ENCODE measurements around the gene LAMA1. TPM values are rescaled to one million over a fixed set of nuclear protein-coding genes. Genes with fewer than 3 reads are reported as not detected.
A peak's percentile ranks its signal among the peaks of the same experiment; 100 is the strongest.
"Not testable (repeated sequence)": the region's sequence is repeated elsewhere in the genome, so short reads cannot be mapped to it uniquely, and the experiment has no call there.

LAMA1 gene, protein sequence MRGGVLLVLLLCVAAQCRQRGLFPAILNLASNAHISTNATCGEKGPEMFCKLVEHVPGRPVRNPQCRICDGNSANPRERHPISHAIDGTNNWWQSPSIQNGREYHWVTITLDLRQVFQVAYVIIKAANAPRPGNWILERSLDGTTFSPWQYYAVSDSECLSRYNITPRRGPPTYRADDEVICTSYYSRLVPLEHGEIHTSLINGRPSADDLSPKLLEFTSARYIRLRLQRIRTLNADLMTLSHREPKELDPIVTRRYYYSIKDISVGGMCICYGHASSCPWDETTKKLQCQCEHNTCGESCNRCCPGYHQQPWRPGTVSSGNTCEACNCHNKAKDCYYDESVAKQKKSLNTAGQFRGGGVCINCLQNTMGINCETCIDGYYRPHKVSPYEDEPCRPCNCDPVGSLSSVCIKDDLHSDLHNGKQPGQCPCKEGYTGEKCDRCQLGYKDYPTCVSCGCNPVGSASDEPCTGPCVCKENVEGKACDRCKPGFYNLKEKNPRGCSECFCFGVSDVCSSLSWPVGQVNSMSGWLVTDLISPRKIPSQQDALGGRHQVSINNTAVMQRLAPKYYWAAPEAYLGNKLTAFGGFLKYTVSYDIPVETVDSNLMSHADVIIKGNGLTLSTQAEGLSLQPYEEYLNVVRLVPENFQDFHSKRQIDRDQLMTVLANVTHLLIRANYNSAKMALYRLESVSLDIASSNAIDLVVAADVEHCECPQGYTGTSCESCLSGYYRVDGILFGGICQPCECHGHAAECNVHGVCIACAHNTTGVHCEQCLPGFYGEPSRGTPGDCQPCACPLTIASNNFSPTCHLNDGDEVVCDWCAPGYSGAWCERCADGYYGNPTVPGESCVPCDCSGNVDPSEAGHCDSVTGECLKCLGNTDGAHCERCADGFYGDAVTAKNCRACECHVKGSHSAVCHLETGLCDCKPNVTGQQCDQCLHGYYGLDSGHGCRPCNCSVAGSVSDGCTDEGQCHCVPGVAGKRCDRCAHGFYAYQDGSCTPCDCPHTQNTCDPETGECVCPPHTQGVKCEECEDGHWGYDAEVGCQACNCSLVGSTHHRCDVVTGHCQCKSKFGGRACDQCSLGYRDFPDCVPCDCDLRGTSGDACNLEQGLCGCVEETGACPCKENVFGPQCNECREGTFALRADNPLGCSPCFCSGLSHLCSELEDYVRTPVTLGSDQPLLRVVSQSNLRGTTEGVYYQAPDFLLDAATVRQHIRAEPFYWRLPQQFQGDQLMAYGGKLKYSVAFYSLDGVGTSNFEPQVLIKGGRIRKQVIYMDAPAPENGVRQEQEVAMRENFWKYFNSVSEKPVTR (N-terminal part only)
- 3.2 and 4.7 TPM in 2 replicates for total RNA-seq (2014; rRNA removed; shearing (Covaris generic))

DNA sequence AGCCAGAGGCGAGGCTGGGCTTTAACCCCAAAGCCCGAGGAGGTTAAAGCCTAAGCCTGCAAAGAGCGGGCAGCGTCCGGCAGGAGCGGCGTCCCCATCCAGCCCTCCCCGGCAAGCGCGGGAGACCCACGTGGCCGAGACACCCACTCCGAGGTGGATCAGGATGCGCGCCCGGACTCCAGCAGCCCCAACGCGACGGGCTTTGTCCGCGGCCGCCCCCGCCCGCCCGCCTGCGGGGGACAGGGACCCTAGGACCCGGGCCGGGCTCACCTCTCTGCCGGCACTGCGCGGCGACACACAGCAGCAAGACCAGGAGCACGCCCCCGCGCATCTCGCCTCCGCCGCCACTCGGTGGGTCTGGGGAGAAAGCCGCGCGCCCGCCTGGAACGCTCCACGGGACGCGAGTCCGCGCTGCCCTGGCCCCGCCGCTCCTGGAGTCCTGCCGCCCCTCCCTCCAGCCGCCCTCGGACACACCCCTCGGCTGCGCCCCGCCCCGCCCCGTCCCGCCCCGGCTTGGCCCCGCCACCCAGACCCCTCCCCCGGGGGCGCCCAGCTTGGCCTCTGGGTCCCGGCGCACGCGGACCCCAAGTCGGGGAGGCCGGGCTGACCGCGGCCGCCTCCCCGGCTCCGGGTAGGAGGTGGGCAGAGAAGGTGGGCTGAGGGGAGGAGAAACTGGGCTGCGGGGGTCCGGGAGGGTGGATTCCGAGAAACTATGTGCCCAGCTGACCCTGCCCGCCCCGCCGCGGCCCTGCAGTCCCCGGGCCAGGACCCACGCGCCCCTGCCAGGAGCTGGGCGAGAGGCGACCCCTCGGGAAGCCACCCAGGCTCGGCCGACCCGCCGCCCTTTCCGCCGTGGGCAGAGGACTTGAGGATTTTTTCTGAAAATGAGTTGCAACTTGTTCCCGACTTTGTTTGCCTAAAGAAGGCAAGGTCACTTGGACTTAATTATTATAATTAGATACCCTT is at the start of gene LAMA1:
Gene LAMA1, minus strand, starts transcription at position 408 of the 966 bp plus-strand sequence. Its CDS starts 77 bp downstream, at position 331.
- no peak for DNase-seq (ENCODE audit: low spot score)

DNA sequence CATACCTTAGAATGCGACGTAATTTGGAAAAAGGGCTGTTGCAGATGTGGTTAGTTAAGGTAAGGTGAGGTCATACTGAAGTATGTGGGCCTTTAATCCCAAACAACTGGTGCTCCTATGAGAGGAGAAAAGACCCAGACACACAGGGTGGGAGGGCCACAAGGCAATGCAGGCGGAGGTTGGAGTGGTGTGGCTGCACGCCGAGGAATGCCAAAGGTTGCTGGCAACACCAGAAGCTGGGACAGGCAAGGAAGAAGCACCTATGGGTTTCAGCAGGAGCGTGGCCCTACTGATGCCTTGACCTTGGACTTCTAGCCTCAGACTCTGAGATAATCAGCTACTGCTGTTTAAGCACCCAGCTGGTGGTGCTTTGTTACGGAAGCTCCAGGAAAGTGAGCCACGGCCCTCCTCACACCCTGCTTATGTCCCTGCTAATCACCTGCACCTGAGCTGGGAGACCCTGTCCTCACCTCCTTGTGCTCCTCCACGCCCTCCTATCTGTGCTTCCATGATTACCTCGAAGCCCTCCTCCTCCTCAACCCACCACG is 48.3 kb upstream of the LAMA1 start:
- no peak for DNase-seq (ENCODE audit: low spot score)

DNA sequence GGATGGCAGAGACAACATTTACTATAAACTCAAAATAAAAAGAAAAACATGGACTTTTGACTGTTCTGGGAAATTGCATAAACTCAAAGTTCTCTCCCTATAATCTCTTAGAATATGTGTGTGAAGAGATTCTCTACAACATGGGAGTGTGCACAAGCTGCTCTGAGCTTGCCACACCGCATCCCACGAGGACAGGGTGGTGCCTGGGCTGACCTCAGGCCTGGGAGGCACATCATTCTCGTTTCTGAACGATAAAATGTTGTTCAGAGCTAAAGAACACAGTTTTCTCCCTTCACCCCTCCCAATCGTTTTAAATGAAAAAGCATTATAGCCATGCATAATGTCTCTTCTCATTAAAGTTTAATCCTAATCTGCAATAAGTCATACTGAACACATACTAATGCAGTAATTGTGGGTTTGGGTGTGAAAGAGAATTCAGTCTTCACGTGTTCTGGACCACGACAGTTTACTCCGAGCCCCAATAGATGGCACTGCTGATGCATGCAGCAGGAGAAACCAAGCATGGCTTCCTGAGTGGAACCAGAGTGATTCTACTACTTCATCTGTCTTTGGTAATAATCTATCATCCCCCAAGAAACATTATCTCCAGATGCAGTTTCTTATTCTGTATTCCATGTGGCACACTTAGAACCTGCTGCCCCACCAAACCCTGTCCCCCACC is 46.9 kb upstream of the LAMA1 start:
- DNase-seq (ENCODE audit: low spot score): no peak

DNA sequence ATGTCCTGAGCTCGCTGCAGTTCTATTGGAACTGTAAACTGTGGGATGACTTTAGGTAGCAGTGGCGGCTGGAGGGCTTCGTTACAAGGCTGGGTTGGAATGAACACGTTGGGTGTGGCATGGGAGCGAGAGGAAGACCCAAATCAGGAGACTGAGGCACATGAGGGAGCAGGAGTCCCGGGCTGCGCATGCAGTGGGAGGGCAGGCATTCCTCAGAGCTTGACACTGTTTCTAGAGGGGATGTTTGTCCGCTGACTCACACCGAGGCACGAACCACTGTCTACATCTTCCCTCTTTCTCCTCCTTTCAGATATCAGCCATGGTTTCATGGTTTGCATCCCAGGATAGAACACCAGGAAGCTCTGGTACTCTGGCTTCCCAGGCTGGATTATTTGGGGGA is 40.6 kb upstream of the LAMA1 start:
- peak; percentile 19 for DNase-seq (ENCODE audit: low spot score)

- no peak for DNase-seq (ENCODE audit: low spot score)
Observed at GRCh38 chr18:7157760-7158159, 40.2 kb upstream of the LAMA1 start.

DNA sequence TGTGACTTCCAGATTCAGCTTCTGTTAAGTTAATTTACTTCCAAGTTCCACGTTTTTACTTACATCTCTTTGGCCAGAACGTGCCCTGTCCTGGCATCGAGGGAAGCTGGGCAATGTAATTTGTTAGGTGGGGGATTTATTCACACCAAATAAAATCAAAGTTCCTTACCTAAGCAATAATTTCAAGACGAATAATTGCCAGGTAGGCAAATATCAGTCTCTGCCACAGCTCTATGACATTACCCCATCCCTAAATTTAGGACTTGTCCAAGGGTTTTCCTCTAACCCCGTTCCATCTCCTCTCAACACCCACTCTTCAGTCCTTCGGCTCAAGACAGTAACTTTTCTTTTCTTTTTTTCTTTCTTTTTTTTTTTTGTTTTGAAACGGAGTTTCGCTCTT is 38.3 kb upstream of the LAMA1 start:
- no peak for DNase-seq (ENCODE audit: low spot score)

- DNase-seq (ENCODE audit: low spot score): no peak
Observed at GRCh38 chr18:7155092-7155491, 37.5 kb upstream of the LAMA1 start.

GRCh38 chr18:7152440-7152839 is 34.8 kb upstream of the LAMA1 start:
- DNase-seq (ENCODE audit: low spot score): no peak

DNA sequence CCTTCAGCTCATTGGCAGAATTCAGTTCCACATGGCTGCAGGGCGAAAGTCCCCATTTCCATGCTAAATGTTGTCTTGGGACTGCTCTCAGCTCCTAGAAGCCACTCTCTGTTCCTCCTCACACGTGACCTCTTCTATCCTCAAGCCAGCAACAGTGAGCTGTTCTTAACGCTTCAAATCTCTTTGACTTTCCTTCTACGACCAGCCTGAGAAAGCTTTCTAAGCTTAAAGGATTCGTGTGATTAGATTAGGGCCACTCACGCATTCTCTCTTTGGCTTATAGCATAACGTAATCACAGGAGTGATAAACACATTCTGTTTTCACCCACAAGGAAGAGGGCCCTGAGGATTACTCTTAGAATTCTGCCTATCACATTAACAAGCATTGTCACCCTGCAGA is 29.8 kb upstream of the LAMA1 start:
- DNase-seq (ENCODE audit: low spot score): no peak

- no peak for DNase-seq (ENCODE audit: low spot score)
Observed at GRCh38 chr18:7146067-7146466, 28.5 kb upstream of the LAMA1 start.

- DNase-seq (ENCODE audit: low spot score): not testable (repeated sequence)
Observed at GRCh38 chr18:7144921-7145320, 27.3 kb upstream of the LAMA1 start.

GRCh38 chr18:7141287-7141686 is 23.7 kb upstream of the LAMA1 start:
- DNase-seq (ENCODE audit: low spot score): no peak

DNA sequence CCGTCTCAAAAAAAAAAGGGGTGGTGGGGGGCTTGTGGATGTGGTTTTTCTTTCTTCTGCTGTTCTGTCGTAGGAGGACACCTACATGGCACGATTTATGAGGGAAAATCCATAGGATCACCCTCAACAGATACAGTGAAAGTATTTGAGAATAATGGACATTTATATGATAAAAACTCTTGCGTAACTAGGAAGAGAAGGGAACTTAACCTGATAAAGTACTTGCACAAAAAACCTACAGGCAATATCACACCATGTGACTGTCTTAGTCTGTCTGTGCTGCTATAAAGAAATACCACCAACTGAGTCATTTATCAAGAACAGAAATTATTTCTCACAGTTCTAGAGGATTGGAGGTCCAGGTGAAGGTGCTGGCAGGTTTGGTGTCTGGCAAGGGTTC is 21.8 kb upstream of the LAMA1 start:
- DNase-seq (ENCODE audit: low spot score): no peak

DNA sequence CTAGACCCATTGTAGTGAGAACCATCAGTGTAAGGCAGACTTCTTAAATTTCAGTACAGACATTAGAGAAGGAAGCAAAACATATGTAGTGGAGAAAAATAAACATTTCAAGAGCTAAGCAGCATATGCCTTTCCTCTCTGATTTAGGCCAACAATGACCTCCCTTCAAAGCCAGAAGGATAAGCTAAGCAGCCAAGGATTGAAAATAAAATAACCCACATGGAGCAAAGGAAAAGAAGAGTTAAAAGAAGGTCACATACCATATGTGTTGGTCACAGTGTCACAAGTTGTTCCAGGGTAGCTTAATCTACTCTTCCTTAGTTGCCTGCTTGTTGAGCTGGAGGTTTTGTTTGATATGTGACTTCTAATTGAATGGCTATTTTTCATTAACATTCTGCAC is 15.6 kb upstream of the LAMA1 start:
- no peak for DNase-seq (ENCODE audit: low spot score)

- DNase-seq (ENCODE audit: low spot score): no peak
Observed at GRCh38 chr18:7132356-7133150, 15.0 kb upstream of the LAMA1 start.

DNA sequence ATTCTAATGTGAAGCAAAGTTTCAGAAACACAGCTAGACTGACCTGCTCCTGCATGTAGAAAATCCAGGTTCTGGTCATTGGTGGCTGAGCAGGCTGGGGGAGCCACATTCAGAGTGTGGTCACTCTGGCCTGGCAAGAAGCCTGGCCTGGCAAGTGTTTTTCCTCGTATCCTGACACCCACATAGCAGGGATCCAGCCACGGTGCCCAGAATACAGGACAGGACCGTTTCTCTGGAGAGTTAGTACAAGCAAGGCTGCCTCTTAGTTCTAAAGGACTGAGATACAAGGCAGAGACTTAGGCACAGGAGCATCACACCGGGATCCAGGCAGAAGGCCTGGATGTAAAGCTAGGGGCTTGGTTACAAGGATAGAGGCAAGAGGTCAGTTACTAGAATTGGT is 4.8 kb upstream of the LAMA1 start:
- no peak for DNase-seq (ENCODE audit: low spot score)

GRCh38 chr18:7116792-7117389 is 706 bp downstream of the LAMA1 start:
- DNase-seq (ENCODE audit: low spot score): no peak

- no peak for DNase-seq (ENCODE audit: low spot score)
Observed at GRCh38 chr18:7116001-7116730, 1.4 kb downstream of the LAMA1 start.
